ENCODE results near the gene LIAS. TPM values are rescaled to one million over a fixed set of nuclear protein-coding genes. Genes with fewer than 3 reads are reported as not detected.

Gene LIAS
- total and polyA plus RNA-seq, 2 donors (not counting 1 experiment from before 2014, with no cell fraction given), result 12.0 to 20.9 TPM

GRCh38 chr4:39446842-39447573 lies 11.8 kb upstream of the LIAS start:
- peak overlapping the region; percentile 64 for H3K9ac ChIP-seq (ENCODE audit: low read length)
- H3K4me2 ChIP-seq (replicated peaks; ENCODE audit: low read depth, low read length, poor library complexity, severe bottlenecking), result peak overlapping the region; percentile 89
- WGBS (ENCODE audit: insufficient coverage), result 15% methylated on average over 61 of the region's 61 CpGs

More at GRCh38 chr4:39446842-39447573, 11.8 kb upstream of the LIAS start:
- Histone ChIP-seq H3K4me1 (ENCODE audit: control insufficient read depth in 2 of 2, insufficient read depth in 2 of 2, low read length in 2 of 2) (peaks cover 13 to 18% of the 10 kb centered on the region in 2 donors), H3K27ac (ENCODE audit: low read length in 2 of 2) (peak overlapping the region; percentile 69), H3K4me3 (ENCODE audit: control extremely low read depth in 1 of 5, extremely low read depth in 1 of 5, insufficient read depth in 1 of 5, low read depth in 2 of 5, low read length in 4 of 5) (peak overlapping the region; percentile 12 to 64 (median 52)), H3K36me3 (replicated peaks in 1 of 2; ENCODE audit: control extremely low read depth in 1 of 2, control insufficient read depth in 1 of 2, extremely low read depth in 1 of 2, insufficient read depth in 2 of 2, low read length in 1 of 2) (peaks cover 0 to 11% of the 10 kb centered on the region in 2 experiments), H3K79me2 (ENCODE audit: control insufficient read depth, insufficient read depth, low read length) (no peaks in the 10 kb centered on the region), H3K27me3 (replicated peaks in 1 of 4; ENCODE audit: control extremely low read depth in 1 of 4, control insufficient read depth in 3 of 4, insufficient read depth in 4 of 4, low read length in 3 of 4) (no peaks in the 10 kb centered on the region), H3K9me3 (ENCODE audit: control extremely low read depth in 1 of 3, control insufficient read depth in 2 of 3, insufficient read depth in 1 of 3, low read length in 2 of 3) (peaks cover 0 to 11% (median 0%) of the 10 kb centered on the region in 3 donors), H2AFZ (ENCODE audit: insufficient read depth, low read depth, low read length, poor library complexity, severe bottlenecking) (peak overlapping the region; percentile 66), H4K20me1 (ENCODE audit: control insufficient read depth, insufficient read depth, low read length, poor library complexity, severe bottlenecking) (peaks cover under 1% of the 10 kb centered on the region)
- ATAC-seq (ENCODE audit: low read depth), result peak; percentile 94
- ChIA-PET CTCF (interaction anchor here (0.7 to 3.4 kb wide), 6 partner anchors 9 to 688 kb away, joined by 3 to 13 read pairs (median 4); partner anchors contain the start of genes LIAS, RFC1, RPL9 and TLR10), POLR2A (interaction anchor here (0.5 to 2.7 kb wide), 5 partner anchors 9 to 188 kb away, joined by 3 to 23 read pairs (median 5); partner anchors contain the start of genes LIAS and RPL9)
- TF ChIP-seq CTCF (IDR thresholded peaks at IDR 0.05) (peak; percentile 51), EZH2 (IDR thresholded peaks at IDR 0.05; ENCODE audit: borderline replicate concordance, insufficient read depth, low read depth, low read length, poor library complexity, severe bottlenecking) (no peak)
- H3K9me3 Mint-ChIP-seq (ENCODE audit: insufficient read depth), result no peaks in the 10 kb centered on the region
- no peaks in the 10 kb centered on the region for H3K27me3 Mint-ChIP-seq
- DNase-seq, result peak; percentile 94
- intact Hi-C loops (cut with micrococcal nuclease), result loop anchor here (1.0 to 2.0 kb wide), 4 partner anchors 11 to 264 kb away; partner anchors contain the start of genes RFC1, RPL9 and WDR19
- peaks cover 23% of the 10 kb centered on the region for H3K4me1 Mint-ChIP-seq
- H3K27ac Mint-ChIP-seq, result peak overlapping the region; percentile 91
- peak overlapping the region; percentile 89 for H3K4me3 Mint-ChIP-seq
